Testis (tissue), 2 donors: ENCODE data around the gene TNFRSF8.

Source experiments
- POLR2A ChIP-seq: fragments of 450-650 bp; IDR thresholded peaks from one replicate; pipeline ENCODE4 v1.6.1; 2017; ENCODE audit warnings: antibody characterized with exemption, mild to moderate bottlenecking, moderate library complexity
- TF ChIP-seq, protein P1 (sequence below), 3 experiments: fragments of 450-650 bp in 2 of 3; fragments of 200-600 bp in 1 of 3; sonication (generic) in 1 of 3; IDR thresholded peaks; one replicate each; pipeline ENCODE4 v1.5.1; 2016 to 2019; ENCODE audit warnings: antibody characterized with exemption in 3 of 3, mild to moderate bottlenecking in 2 of 3, moderate library complexity in 1 of 3

DNA sequence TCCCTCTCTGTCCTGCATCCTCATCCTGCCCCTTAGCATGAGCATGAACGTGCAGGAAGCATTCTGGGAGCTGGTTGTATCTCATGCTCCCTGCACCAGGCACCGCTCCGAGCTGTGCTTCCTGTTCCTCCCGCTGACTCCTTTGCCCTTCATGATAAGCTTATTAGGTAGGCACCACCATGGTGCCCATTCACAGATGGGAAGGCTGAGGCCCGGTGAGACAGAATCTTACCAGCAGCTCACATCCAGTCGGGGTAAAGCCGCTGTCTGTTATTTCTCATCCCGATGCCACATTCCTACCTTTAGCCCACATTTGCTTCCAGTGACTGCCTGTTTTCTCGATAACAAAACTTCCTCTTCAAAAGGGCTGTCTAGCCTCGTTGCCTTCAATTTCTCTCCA lies 36.5 kb upstream of the TNFRSF8 start:
- TF ChIP-seq, protein P1, sequence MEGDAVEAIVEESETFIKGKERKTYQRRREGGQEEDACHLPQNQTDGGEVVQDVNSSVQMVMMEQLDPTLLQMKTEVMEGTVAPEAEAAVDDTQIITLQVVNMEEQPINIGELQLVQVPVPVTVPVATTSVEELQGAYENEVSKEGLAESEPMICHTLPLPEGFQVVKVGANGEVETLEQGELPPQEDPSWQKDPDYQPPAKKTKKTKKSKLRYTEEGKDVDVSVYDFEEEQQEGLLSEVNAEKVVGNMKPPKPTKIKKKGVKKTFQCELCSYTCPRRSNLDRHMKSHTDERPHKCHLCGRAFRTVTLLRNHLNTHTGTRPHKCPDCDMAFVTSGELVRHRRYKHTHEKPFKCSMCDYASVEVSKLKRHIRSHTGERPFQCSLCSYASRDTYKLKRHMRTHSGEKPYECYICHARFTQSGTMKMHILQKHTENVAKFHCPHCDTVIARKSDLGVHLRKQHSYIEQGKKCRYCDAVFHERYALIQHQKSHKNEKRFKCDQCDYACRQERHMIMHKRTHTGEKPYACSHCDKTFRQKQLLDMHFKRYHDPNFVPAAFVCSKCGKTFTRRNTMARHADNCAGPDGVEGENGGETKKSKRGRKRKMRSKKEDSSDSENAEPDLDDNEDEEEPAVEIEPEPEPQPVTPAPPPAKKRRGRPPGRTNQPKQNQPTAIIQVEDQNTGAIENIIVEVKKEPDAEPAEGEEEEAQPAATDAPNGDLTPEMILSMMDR (IDR thresholded peaks at IDR 0.05) = no peak
- no peak for TF ChIP-seq POLR2A
